Activated CD4-positive, alpha-beta T cell treated with anti-CD3 and anti-CD28 coated beads, Interleukin-2, amount 50 U/mL, for 24 hours (primary cell): Measurements from ENCODE around the gene PEX7.
"Not testable (repeated sequence)": the region's sequence is repeated elsewhere in the genome, so short reads cannot be mapped to it uniquely, and the experiment has no call there.

ENCODE experiments used
- DNase-seq, 2 donors: peaks; one replicate each; pipeline ENCODE4 v3.0.0-alpha.2; 2020; ENCODE audit warnings: low read depth in 1 of 2, low spot score in 1 of 2

PEX7 gene

GRCh38 chr6:136840276-136841001 lies 18.0 kb downstream of the PEX7 start:
- DNase-seq: no peak

- DNase-seq: no peak
These were observed 20.8 kb downstream of the PEX7 start for GRCh38 chr6:136843210-136843609.

- DNase-seq: no peak
These were observed 23.7 kb downstream of the PEX7 start for GRCh38 chr6:136846046-136846445.

GRCh38 chr6:136846477-136846876 lies 24.1 kb downstream of the PEX7 start:
- DNase-seq: not testable (repeated sequence)

- not testable (repeated sequence) for DNase-seq
These were observed 27.7 kb downstream of the PEX7 start for GRCh38 chr6:136849979-136850563.

- no peak for DNase-seq
These were observed 37.0 kb downstream of the PEX7 start for GRCh38 chr6:136859430-136859829.

- DNase-seq: no peak
These were observed 37.7 kb downstream of the PEX7 start for GRCh38 chr6:136860043-136860442.

- no peak for DNase-seq
These were observed 40.3 kb downstream of the PEX7 start for GRCh38 chr6:136862662-136863061.

GRCh38 chr6:136863752-136864151 lies 41.4 kb downstream of the PEX7 start:
- DNase-seq: no peak

- no peak for DNase-seq
These were observed 42.3 kb downstream of the PEX7 start for GRCh38 chr6:136864676-136865075.

- DNase-seq: no peak
These were observed 44.6 kb downstream of the PEX7 start for GRCh38 chr6:136866872-136867416.

- DNase-seq: no peak
These were observed 47.1 kb downstream of the PEX7 start for GRCh38 chr6:136869451-136869850.

- DNase-seq: no peak
These were observed 51.4 kb downstream of the PEX7 start for GRCh38 chr6:136873748-136874147.

- not testable (repeated sequence) for DNase-seq
These were observed 54.1 kb downstream of the PEX7 start for GRCh38 chr6:136876469-136876868.

GRCh38 chr6:136880748-136881460 lies 58.5 kb downstream of the PEX7 start:
- no peak for DNase-seq

GRCh38 chr6:136886091-136886490 lies 63.7 kb downstream of the PEX7 start:
- DNase-seq: no peak

- no peak for DNase-seq
These were observed 65.6 kb downstream of the PEX7 start for GRCh38 chr6:136887953-136888352.

GRCh38 chr6:136889271-136890193 lies 67.1 kb downstream of the PEX7 start:
- no peak for DNase-seq

GRCh38 chr6:136890194-136890839 lies 67.9 kb downstream of the PEX7 start:
- no peak for DNase-seq

- DNase-seq: no peak
These were observed 68.6 kb downstream of the PEX7 start for GRCh38 chr6:136890986-136891385.
